H1 (cell line): ENCODE measurements around the gene GGT6. TPM values are rescaled to one million over a fixed set of nuclear protein-coding genes. Genes with fewer than 3 reads are reported as not detected.

Experiments used
- CTCF ChIA-PET: fragments of 300-600 bp; sonication (Branson Sonifier 250); formaldehyde crosslinking; loops from one replicate; lab custom pipeline; 2021; ENCODE audit not compliant: partially characterized antibody; lab: Charles Lee
- POLR2A ChIA-PET: fragments of 300-600 bp; sonication (Branson Sonifier 250); formaldehyde crosslinking; loops from one replicate; lab custom pipeline; 2021; ENCODE audit warnings: inconsistent platforms; ENCODE audit not compliant: partially characterized antibody; lab: Charles Lee
- DNase-seq, 2 experiments: peaks; one replicate each; pipeline versions ENCODE4 v3.0.0 to v3.0.0-alpha.2; 2010 to 2022; ENCODE audit warnings: low spot score in 2 of 2, low read depth in 1 of 2, mixed read lengths in 1 of 2
- FAIRE-seq: peaks from 2 replicates; lab custom pipeline; 2011; peaks lifted over from hg19 to GRCh38; lab: Jason Lieb, UNC
- H2AFZ ChIP-seq: 2 replicates; pipeline ENCODE4 v1.8.1; 2012; ENCODE audit warnings: low read length, inconsistent platforms
- H2AK5ac ChIP-seq: 2 replicates; pipeline ENCODE4 v1.6.1; 2013; ENCODE audit warnings: low read depth, low read length
- H2BK120ac ChIP-seq: replicated peaks from 2 replicates; pipeline ENCODE3; 2013; ENCODE audit warnings: low read depth, low read length, inconsistent platforms
- H2BK12ac ChIP-seq: 2 replicates; pipeline ENCODE4 v1.6.1; 2013; ENCODE audit warnings: low read depth, low read length
- H2BK15ac ChIP-seq: 2 replicates; pipeline ENCODE4 v1.6.1; 2013; ENCODE audit warnings: low read length
- H2BK20ac ChIP-seq: 2 replicates; pipeline ENCODE4 v1.6.1; 2013; ENCODE audit warnings: low read length
- H2BK5ac ChIP-seq: 2 replicates; pipeline ENCODE4 v1.6.1; 2013; ENCODE audit warnings: low read depth, low read length
- H3K14ac ChIP-seq: 2 replicates; pipeline ENCODE4 v1.6.1; 2013; ENCODE audit warnings: inconsistent platforms; ENCODE audit not compliant: insufficient read length
- H3K18ac ChIP-seq: 2 replicates; pipeline ENCODE4 v1.6.1; 2013; ENCODE audit warnings: low read length; ENCODE audit errors: extremely low read depth
- H3K23ac ChIP-seq: 2 replicates; pipeline ENCODE4 v1.6.1; 2013; ENCODE audit warnings: inconsistent platforms; ENCODE audit not compliant: insufficient read length
- H3K23me2 ChIP-seq: 2 replicates; pipeline ENCODE4 v1.6.1; 2013; ENCODE audit warnings: low read depth, low read length
- H3K27ac ChIP-seq: 2 replicates; pipeline ENCODE4 v1.6.1; 2011; ENCODE audit warnings: low read depth, low read length, inconsistent platforms
- H3K27me3 ChIP-seq, 4 experiments: replicated peaks in 1 of 4; 1 replicate in 1 of 4; 2 replicates in 3 of 4; pipeline versions ENCODE4 v1.6.1 to v1.8.1; 2011 to 2013; ENCODE audit warnings: low read length in 3 of 4, mild to moderate bottlenecking in 3 of 4, inconsistent platforms in 2 of 4, mixed read lengths in 2 of 4, moderate library complexity in 1 of 4; ENCODE audit not compliant: control insufficient read depth in 3 of 4, insufficient read depth in 3 of 4; ENCODE audit errors: extremely low read depth in 1 of 4
- H3K36me3 ChIP-seq, 4 experiments: 2 replicates each; pipeline versions ENCODE4 v1.6.1 to v1.8.1; 2011 to 2013; ENCODE audit warnings: mild to moderate bottlenecking in 4 of 4, low read length in 3 of 4, moderate library complexity in 2 of 4, control low read depth in 1 of 4, inconsistent platforms in 1 of 4; ENCODE audit not compliant: insufficient read depth in 4 of 4, control insufficient read depth in 2 of 4
- H3K4ac ChIP-seq: replicated peaks from 2 replicates; pipeline ENCODE3; 2013; ENCODE audit warnings: low read length, low read depth, mixed read lengths, inconsistent platforms; ENCODE audit not compliant: insufficient read length
- H3K4me1 ChIP-seq, 4 experiments: replicated peaks in 1 of 4; 1 replicate in 1 of 4; 2 replicates in 3 of 4; pipeline versions ENCODE4 v1.6.1 to v1.8.1; 2011 to 2013; ENCODE audit warnings: low read length in 3 of 4, inconsistent platforms in 2 of 4, mixed read lengths in 1 of 4; ENCODE audit not compliant: insufficient read depth in 4 of 4, control insufficient read depth in 3 of 4
- H3K4me2 ChIP-seq, 2 experiments: 2 replicates each; pipeline versions ENCODE4 v1.6.1 to v1.8.1; 2011 to 2013; ENCODE audit warnings: low read depth in 2 of 2, low read length in 2 of 2, control low read depth in 1 of 2, inconsistent platforms in 1 of 2, mild to moderate bottlenecking in 1 of 2; ENCODE audit not compliant: insufficient read depth in 1 of 2
- H3K4me3 ChIP-seq, 4 experiments: fragments of 200-600, 300-600 bp in 1 of 4; sonication (generic), shearing (Covaris generic), sonication (Bioruptor Twin) in 1 of 4; 2 replicates each; pipeline versions ENCODE4 v1.5.1 to v1.8.1; 2011 to 2016; ENCODE audit warnings: low read length in 4 of 4, low read depth in 3 of 4, control low read depth in 2 of 4, inconsistent platforms in 2 of 4, mild to moderate bottlenecking in 2 of 4, mixed read lengths in 1 of 4, moderate library complexity in 1 of 4; ENCODE audit not compliant: insufficient read depth in 2 of 4; ENCODE audit errors: extremely low read depth in 1 of 4
- H3K56ac ChIP-seq: replicated peaks from 2 replicates; pipeline ENCODE3; 2013; ENCODE audit warnings: low read depth, mild to moderate bottlenecking, mixed read lengths, low read length, inconsistent platforms; ENCODE audit not compliant: insufficient read length
- H3K79me1 ChIP-seq: 2 replicates; pipeline ENCODE4 v1.6.1; 2013; ENCODE audit warnings: low read depth, low read length, control low read depth
- H3K79me2 ChIP-seq, 2 experiments: 2 replicates each; pipeline versions ENCODE4 v1.6.1 to v1.8.1; 2012 to 2013; ENCODE audit warnings: low read length in 2 of 2, mild to moderate bottlenecking in 2 of 2, inconsistent platforms in 1 of 2; ENCODE audit not compliant: insufficient read depth in 2 of 2, control insufficient read depth in 1 of 2
- H3K9ac ChIP-seq, 4 experiments: replicated peaks in 1 of 4; 1 replicate in 1 of 4; 2 replicates in 3 of 4; pipeline versions ENCODE4 v1.6.1 to v1.8.1; 2011 to 2013; ENCODE audit warnings: low read depth in 3 of 4, low read length in 3 of 4, control low read depth in 2 of 4, mild to moderate bottlenecking in 2 of 4, moderate library complexity in 2 of 4, inconsistent platforms in 1 of 4; ENCODE audit errors: extremely low read depth in 1 of 4
- H3K9me3 ChIP-seq, 2 experiments: 2 replicates each; pipeline versions ENCODE4 v1.6.1 to v1.8.1; 2012 to 2013; ENCODE audit warnings: mild to moderate bottlenecking in 2 of 2, moderate library complexity in 2 of 2, control low read depth in 1 of 2, inconsistent platforms in 1 of 2, low read depth in 1 of 2, low read length in 1 of 2, mixed read lengths in 1 of 2; ENCODE audit not compliant: insufficient read depth in 2 of 2
- H4K20me1 ChIP-seq, 2 experiments: replicated peaks in 1 of 2; 2 replicates each; pipeline versions ENCODE3 to v1.8.1; 2011 to 2013; ENCODE audit warnings: inconsistent platforms in 2 of 2, low read length in 2 of 2, mild to moderate bottlenecking in 1 of 2; ENCODE audit not compliant: insufficient read depth in 2 of 2, control insufficient read depth in 1 of 2
- H4K5ac ChIP-seq: 2 replicates; pipeline ENCODE4 v1.6.1; 2013; ENCODE audit warnings: low read length, low read depth, mixed read lengths, inconsistent platforms; ENCODE audit not compliant: insufficient read length
- H4K8ac ChIP-seq: 2 replicates; pipeline ENCODE4 v1.8.0; 2013; ENCODE audit warnings: mild to moderate bottlenecking, moderate library complexity, low read length, inconsistent platforms; ENCODE audit not compliant: insufficient read depth; ENCODE audit errors: extremely low read depth
- H4K91ac ChIP-seq: replicated peaks from 2 replicates; pipeline ENCODE3; 2013; ENCODE audit warnings: low read length, mixed read lengths, inconsistent platforms; ENCODE audit not compliant: insufficient read length
- BACH1 ChIP-seq: IDR thresholded peaks from 2 replicates; pipeline ENCODE4 v1.6.1; 2012; ENCODE audit warnings: low read length, improper control_type of control experiment
- CBX5 ChIP-seq: fragments of 300-800, 300-1000 bp; sonication (generic); IDR thresholded peaks from 2 replicates; pipeline ENCODE4 v1.7.1; 2016; ENCODE audit warnings: antibody characterized with exemption, low read length, low read depth
- CTCF ChIP-seq, 3 experiments: IDR thresholded peaks; 1 replicate in 2 of 3; 2 replicates in 1 of 3; pipeline versions ENCODE4 v1.5.1 to v1.6.1; 2011; ENCODE audit warnings: low read length in 3 of 3, mild to moderate bottlenecking in 3 of 3, inconsistent platforms in 2 of 3, low read depth in 1 of 3, moderate library complexity in 1 of 3; ENCODE audit not compliant: insufficient read depth in 1 of 3; ENCODE audit errors: control extremely low read depth in 1 of 3
- KDM1A ChIP-seq: fragments of 200-600, 300-600 bp; sonication (generic); IDR thresholded peaks from 2 replicates; pipeline ENCODE4 v1.7.1; 2016; ENCODE audit warnings: mild to moderate bottlenecking, low read length, borderline replicate concordance
- MAFK ChIP-seq: IDR thresholded peaks from 2 replicates; pipeline ENCODE4 v1.6.1; 2012; ENCODE audit warnings: low read depth, mild to moderate bottlenecking, improper control_type of control experiment, low read length
- NANOG ChIP-seq: IDR thresholded peaks from 2 replicates; pipeline ENCODE4 v1.6.1; 2011; ENCODE audit warnings: low read length, low read depth, mild to moderate bottlenecking, inconsistent platforms; ENCODE audit not compliant: insufficient read depth, poor library complexity, severe bottlenecking
- RAD21 ChIP-seq, 2 experiments: IDR thresholded peaks in 1 of 2; conservative IDR thresholded peaks in 1 of 2; 2 replicates each; pipeline ENCODE4 v1.6.1; 2011; ENCODE audit warnings: low read depth in 2 of 2, low read length in 2 of 2, improper control_type of control experiment in 1 of 2, inconsistent platforms in 1 of 2, mild to moderate bottlenecking in 1 of 2, moderate library complexity in 1 of 2
- RBBP5 ChIP-seq: IDR thresholded peaks from 2 replicates; pipeline ENCODE4 v1.7.1; 2012; ENCODE audit warnings: low read depth, mild to moderate bottlenecking, inconsistent platforms, low read length, moderate library complexity, borderline replicate concordance
- SIRT6 ChIP-seq: IDR thresholded peaks from one replicate; pipeline ENCODE4 v1.7.1; 2012; ENCODE audit warnings: low read length, inconsistent platforms
- SP1 ChIP-seq: IDR thresholded peaks from 2 replicates; pipeline ENCODE4 v1.6.1; 2011; ENCODE audit warnings: low read depth, low read length
- TAF7 ChIP-seq: optimal IDR thresholded peaks from 2 replicates; pipeline ENCODE3; 2011; ENCODE audit warnings: low read depth, mild to moderate bottlenecking, inconsistent platforms, low read length, moderate library complexity, borderline replicate concordance
- WGBS, 2 experiments: shearing (Covaris generic) in 1 of 2; methylation state at CpG; one replicate each; pipeline versions ENCODE4 v1.1.6 to v1.1.7; 2013 to 2015; ENCODE audit warnings: low lambda C conversion rate in 2 of 2, mixed read lengths in 2 of 2, inconsistent platforms in 1 of 2, low coverage in 1 of 2, missing lambda C conversion rate in 1 of 2; ENCODE audit not compliant: insufficient replicate concordance in 2 of 2, insufficient coverage in 1 of 2, insufficient read length in 1 of 2; ENCODE audit errors: extremely low coverage in 1 of 2, missing lambda C conversion rate in 1 of 2; 5-methylcytosine and 5-hydroxymethylcytosine counted together
- polyA plus RNA-seq, 7 experiments: library from polyadenylated mRNA; depleted of rRNA in 3 of 7; stranded (reverse) in 5 of 7; unstranded in 2 of 7; fragments of >200 nt in 5 of 7; fragments of 200-250 nt in 2 of 7; gene quantifications; 1 replicate in 5 of 7; 2 replicates in 1 of 7; 4 replicates in 1 of 7; pipeline versions ENCODE4 v1.2.1 to v1.2.3, GENCODE V29; 2011 to 2013; ENCODE audit warnings: missing spikeins in 2 of 7, mixed read lengths in 2 of 7
- total RNA-seq: library from RNA; stranded (reverse); fragmentation: NEBNext Ultra II Directional; extraction: Animal tissue kit (Norgen Biotek cat#: 25700); gene quantifications from 2 replicates; pipeline ENCODE4 v1.2.1, GENCODE V29; 2021

The GGT6 gene
- total and polyA plus RNA-seq, 2 of the 8 experiments (the other 6 are each of a cell fraction or from before 2014, with no cell fraction given) = 0.18 TPM; not detected in 1

- Histone ChIP-seq H3K27ac (no peak overlapping the region), H3K18ac (no peak overlapping the region), H3K4me3 (no peak overlapping the region), H3K36me3 (no peaks in the 10 kb centered on the region), H3K79me1 (no peaks in the 10 kb centered on the region), H2AFZ (no peak overlapping the region), H4K91ac (no peak overlapping the region), H3K9ac (no peak overlapping the region), H2BK15ac (no peak overlapping the region), H2BK5ac (no peak overlapping the region), H2AK5ac (no peak overlapping the region), H3K4ac (no peak overlapping the region), H3K9me3 (no peaks in the 10 kb centered on the region), H3K14ac (no peak overlapping the region), H2BK120ac (no peak overlapping the region), H3K27me3 (no peaks in the 10 kb centered on the region; a peak in 1 of 7 replicates), H4K20me1 (no peaks in the 10 kb centered on the region), H2BK12ac (0 out of 2 replicates have a peak overlapping the region, but pooled peaks have one; percentile 9), H3K23me2 (no peaks in the 10 kb centered on the region; the same call in 1 of the 2 replicates), H3K23ac (no peak overlapping the region), H3K79me2 (no peaks in the 10 kb centered on the region), H4K5ac (no peak overlapping the region), H3K56ac (no peak overlapping the region), H3K4me2 (no peak overlapping the region), H4K8ac (no peak overlapping the region), H2BK20ac (no peak overlapping the region), H3K4me1 (peaks cover 2 to 8% (median 6%) of the 10 kb centered on the region in 4 experiments; a peak in 4 of 7 replicates)
- FAIRE-seq (peak; percentile 90), DNase-seq (peak in 1 of 2 experiments; percentile 85)
- POLR2A ChIA-PET = interaction anchor here (1.0 to 1.8 kb wide), 10 partner anchors 10 to 160 kb away, joined by 3 to 5 read pairs (median 4); no protein-coding TSS in a partner anchor
- CTCF ChIA-PET = interaction anchor here (0.6 to 7.4 kb wide), 55 partner anchors 8 to 705 kb away, joined by 3 to 170 read pairs (median 4); partner anchors contain the start of genes ALOX15, CHRNE, MYBBP1A and SMTNL2
- whole genome bisulfite sequencing, 2 experiments = 33% methylated on average over 5 of the region's 5 CpGs; no CpG with 5 or more reads in 1 of the 2 experiments
- TF ChIP-seq BACH1 (no peak), KDM1A (no peak), SP1 (no peak), TAF7 (no peak), CTCF (IDR thresholded peaks at IDR 0.05; ENCODE audit: control extremely low read depth in 1 of 3, insufficient read depth in 1 of 3, low read depth in 1 of 3, low read length in 3 of 3) (peak; percentile 56 to 93 (median 90)), SIRT6 (no peak), RBBP5 (no peak), CBX5 (no peak), NANOG (no peak), RAD21 (IDR thresholded peaks at IDR 0.05 in 1 of 2, conservative IDR thresholded peaks at IDR 0.05 in 1 of 2; ENCODE audit: low read depth in 2 of 2, low read length in 2 of 2) (peak; percentile 94 to 95), MAFK (no peak)
These were observed 6.4 kb upstream of the GGT6 start for GRCh38 chr17:4566785-4567184.
